ENCODE results near the gene CDKN2AIP. TPM values are rescaled to one million over a fixed set of nuclear protein-coding genes. Genes with fewer than 3 reads are reported as not detected.

The CDKN2AIP gene
- total and polyA plus RNA-seq, 2 of the 4 experiments (the other 2 are of a cell fraction) = 11.0 to 16.8 TPM

DNA sequence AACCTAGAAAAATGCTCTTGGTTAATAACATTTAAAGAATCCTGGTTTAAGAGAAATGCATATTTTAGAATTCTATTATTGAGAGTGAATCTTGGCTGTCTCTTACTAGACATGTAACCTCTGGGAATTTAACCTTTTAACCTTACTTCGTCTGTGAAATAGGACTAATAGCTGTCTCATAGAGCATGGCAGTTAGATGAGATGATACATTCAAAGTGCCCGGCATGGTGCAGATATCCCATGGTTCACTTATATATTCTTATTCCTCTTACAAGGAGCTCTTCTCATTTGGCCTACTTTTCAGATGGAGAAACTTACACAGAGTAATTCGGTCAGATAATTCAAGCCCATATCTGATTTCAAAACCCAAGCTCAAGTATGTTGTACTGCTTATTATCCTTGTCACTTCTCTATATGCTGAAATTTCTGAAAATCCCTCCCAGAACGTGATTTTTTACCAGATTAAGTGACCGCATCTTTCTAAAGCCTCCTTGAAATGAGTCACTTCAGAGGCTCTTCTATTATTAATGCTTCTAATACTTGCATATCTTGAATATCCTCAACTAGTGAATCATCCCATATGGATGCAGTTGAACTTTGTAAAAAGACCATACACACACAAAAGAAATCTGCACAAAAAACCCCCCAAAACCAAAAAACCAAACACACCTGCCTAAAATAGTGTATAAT lies 4.9 kb downstream of the CDKN2AIP start (continued):
- no peak for TF ChIP-seq RCOR1 (IDR thresholded peaks at IDR 0.05; ENCODE audit: insufficient replicate concordance, low read length)

DNA sequence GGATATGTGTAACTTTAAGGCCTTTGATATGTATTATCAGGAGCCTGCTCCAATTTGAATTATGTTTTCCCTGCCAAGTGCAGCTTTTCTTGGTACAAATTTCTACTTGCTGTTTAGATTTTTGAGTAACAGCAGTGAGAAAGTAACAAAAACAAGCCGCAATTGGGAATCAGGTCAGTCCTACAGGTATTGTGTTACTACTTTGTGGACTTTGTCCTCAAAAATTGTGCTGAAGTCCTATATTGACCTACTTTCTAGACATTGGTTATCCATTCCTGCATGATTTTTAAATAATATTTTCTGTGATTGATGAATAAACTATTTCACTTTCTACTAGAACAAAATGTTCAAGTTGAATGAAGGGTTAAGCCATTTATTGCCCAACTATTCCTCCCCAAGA lies 5.7 kb downstream of the CDKN2AIP start:
- in situ Hi-C loops (cut with MboI; ENCODE audit: low sequenced_read_pairs) = no loop called here
- no peak overlapping the region for H2AFZ ChIP-seq (replicated peaks; ENCODE audit: low read length, poor library complexity)
- no peaks in the 10 kb centered on the region for H3K9me3 ChIP-seq (ENCODE audit: control insufficient read depth, insufficient read depth, low read length)
- H4K20me1 ChIP-seq (ENCODE audit: insufficient read depth, low read length) = no peaks in the 10 kb centered on the region; the same call in 1 of the 2 replicates
- intact Hi-C loops (cut with micrococcal nuclease) = no loop called here
- ChIA-PET CTCF (interaction anchor here (0.7 kb wide), 1 partner anchor 186 kb away, joined by 3 read pairs; no protein-coding TSS in a partner anchor), POLR2A (ENCODE audit: unreplicated experiment) (interaction anchor here (0.6 kb wide), 1 partner anchor 782 kb away, joined by 4 read pairs; no protein-coding TSS in a partner anchor)
- H2BK20ac ChIP-seq (ENCODE audit: low read depth, low read length) = no peak overlapping the region
- H3K4me1 ChIP-seq (ENCODE audit: control insufficient read depth, insufficient read depth, low read length) = no peaks in the 10 kb centered on the region; the same call in 1 of the 2 replicates
- no peak overlapping the region for H2AK5ac ChIP-seq (ENCODE audit: low read depth, low read length)
- no peak overlapping the region for H2BK15ac ChIP-seq (ENCODE audit: low read depth, low read length)
- no peak overlapping the region for H3K4me3 ChIP-seq (ENCODE audit: insufficient read depth, low read depth, low read length)
- no peak for DNase-seq
- H4K5ac ChIP-seq (ENCODE audit: low read depth, low read length) = no peak overlapping the region
- H4K91ac ChIP-seq (ENCODE audit: insufficient read depth, low read depth, low read length) = no peak overlapping the region
- no peak overlapping the region for H3K56ac ChIP-seq (ENCODE audit: extremely low read depth, insufficient read depth, low read length)
- no peaks in the 10 kb centered on the region for H3K27me3 ChIP-seq (ENCODE audit: control insufficient read depth, insufficient read depth, low read length)
- no peak overlapping the region for H3K23ac ChIP-seq (ENCODE audit: low read depth, low read length)
- H3K18ac ChIP-seq (ENCODE audit: low read depth, low read length) = peak overlapping the region; percentile 62; the same call in 1 of the 2 replicates
- dilution Hi-C loops (cut with HindIII; ENCODE audit: low sequenced_read_pairs, unreplicated experiment) = no loop called here
- H2BK120ac ChIP-seq (ENCODE audit: low read depth, low read length) = no peak overlapping the region
- H3K79me1 ChIP-seq (ENCODE audit: low read depth in 1 of 2, low read length in 2 of 2) = peaks cover 20 to 26% of the 10 kb centered on the region in 2 experiments
- TF ChIP-seq MXI1 (IDR thresholded peaks at IDR 0.05; ENCODE audit: borderline replicate concordance, low read depth, low read length) (no peak), CEBPB (IDR thresholded peaks at IDR 0.05; ENCODE audit: low read depth, low read length) (no peak), NFE2L2 (IDR thresholded peaks at IDR 0.05; ENCODE audit: low read depth, low read length) (no peak), BHLHE40 (IDR thresholded peaks at IDR 0.05; ENCODE audit: low read depth, low read length) (no peak), RFX5 (IDR thresholded peaks at IDR 0.05; ENCODE audit: low read depth, low read length) (no peak), RCOR1 (IDR thresholded peaks at IDR 0.05; ENCODE audit: insufficient replicate concordance, low read length) (no peak), CHD1 (IDR thresholded peaks at IDR 0.05; ENCODE audit: low read depth, low read length) (no peak), POLR2A (IDR thresholded peaks at IDR 0.05; ENCODE audit: low read depth, low read length) (no peak)
- TF ChIP-seq, protein P1, sequence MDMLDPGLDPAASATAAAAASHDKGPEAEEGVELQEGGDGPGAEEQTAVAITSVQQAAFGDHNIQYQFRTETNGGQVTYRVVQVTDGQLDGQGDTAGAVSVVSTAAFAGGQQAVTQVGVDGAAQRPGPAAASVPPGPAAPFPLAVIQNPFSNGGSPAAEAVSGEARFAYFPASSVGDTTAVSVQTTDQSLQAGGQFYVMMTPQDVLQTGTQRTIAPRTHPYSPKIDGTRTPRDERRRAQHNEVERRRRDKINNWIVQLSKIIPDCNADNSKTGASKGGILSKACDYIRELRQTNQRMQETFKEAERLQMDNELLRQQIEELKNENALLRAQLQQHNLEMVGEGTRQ (IDR thresholded peaks at IDR 0.05; ENCODE audit: low read depth, low read length) = no peak
- H3K14ac ChIP-seq (replicated peaks; ENCODE audit: low read depth, low read length) = no peak overlapping the region
- H2AK9ac ChIP-seq (replicated peaks; ENCODE audit: low read depth, low read length, poor library complexity) = no peak overlapping the region
- WGBS, 2 experiments (ENCODE audit: extremely low coverage in 2 of 2, insufficient read length in 1 of 2) = no CpG with 5 or more reads among the region's 1 CpG
- H3K36me3 ChIP-seq (ENCODE audit: control insufficient read depth, insufficient read depth, low read length) = peaks cover 24% of the 10 kb centered on the region
- H3K27ac ChIP-seq (ENCODE audit: insufficient read depth, low read length) = no peak overlapping the region
- no peak for ATAC-seq (ENCODE audit: low read depth)
- H3K4ac ChIP-seq (ENCODE audit: low read depth, low read length) = no peak overlapping the region
- H3K4me2 ChIP-seq (ENCODE audit: low read depth, low read length) = no peak overlapping the region; the same call in 1 of the 2 replicates
- BruUV-seq (replicated peaks) = no TSS peak
- no peak overlapping the region for H4K8ac ChIP-seq (ENCODE audit: low read depth in 2 of 2, low read length in 2 of 2)
- peaks cover 9% of the 10 kb centered on the region; the same call in 1 of the 2 replicates for H3K9me1 ChIP-seq (ENCODE audit: insufficient read depth, low read length)
- no peak overlapping the region for H3K9ac ChIP-seq (ENCODE audit: low read depth, low read length)
- peak overlapping the region; percentile 82 for H2BK5ac ChIP-seq (ENCODE audit: low read depth, low read length, poor library complexity, severe bottlenecking)

All from IMR-90 (cell line).